ENCODE results near the gene EXOSC5. TPM values are rescaled to one million over a fixed set of nuclear protein-coding genes. Genes with fewer than 3 reads are reported as not detected.

EXOSC5 gene
- total and polyA plus RNA-seq, 2 of the 13 experiments (the other 11 are each of a cell fraction or from before 2014, with no cell fraction given) = 24.1 to 26.5 TPM

GRCh38 chr19:41351339-41352245 is 45.6 kb downstream of the EXOSC5 start (continued):
- TF ChIP-seq ZNF687 (CRISPR knock-in tag; IDR thresholded peaks at IDR 0.05) (peak; percentile 53), SAP130 (CRISPR knock-in tag; IDR thresholded peaks at IDR 0.05; ENCODE audit: low read depth) (peak; percentile 41), MLX (CRISPR knock-in tag; IDR thresholded peaks at IDR 0.05) (no peak), SALL2 (CRISPR knock-in tag; IDR thresholded peaks at IDR 0.05) (0 out of 2 replicates have a peak, but pooled peaks have one; percentile 26), MXD1 (CRISPR knock-in tag; IDR thresholded peaks at IDR 0.05) (peak; percentile 18; the same call in 1 of the 2 replicates)
- TF ChIP-seq, protein P1, sequence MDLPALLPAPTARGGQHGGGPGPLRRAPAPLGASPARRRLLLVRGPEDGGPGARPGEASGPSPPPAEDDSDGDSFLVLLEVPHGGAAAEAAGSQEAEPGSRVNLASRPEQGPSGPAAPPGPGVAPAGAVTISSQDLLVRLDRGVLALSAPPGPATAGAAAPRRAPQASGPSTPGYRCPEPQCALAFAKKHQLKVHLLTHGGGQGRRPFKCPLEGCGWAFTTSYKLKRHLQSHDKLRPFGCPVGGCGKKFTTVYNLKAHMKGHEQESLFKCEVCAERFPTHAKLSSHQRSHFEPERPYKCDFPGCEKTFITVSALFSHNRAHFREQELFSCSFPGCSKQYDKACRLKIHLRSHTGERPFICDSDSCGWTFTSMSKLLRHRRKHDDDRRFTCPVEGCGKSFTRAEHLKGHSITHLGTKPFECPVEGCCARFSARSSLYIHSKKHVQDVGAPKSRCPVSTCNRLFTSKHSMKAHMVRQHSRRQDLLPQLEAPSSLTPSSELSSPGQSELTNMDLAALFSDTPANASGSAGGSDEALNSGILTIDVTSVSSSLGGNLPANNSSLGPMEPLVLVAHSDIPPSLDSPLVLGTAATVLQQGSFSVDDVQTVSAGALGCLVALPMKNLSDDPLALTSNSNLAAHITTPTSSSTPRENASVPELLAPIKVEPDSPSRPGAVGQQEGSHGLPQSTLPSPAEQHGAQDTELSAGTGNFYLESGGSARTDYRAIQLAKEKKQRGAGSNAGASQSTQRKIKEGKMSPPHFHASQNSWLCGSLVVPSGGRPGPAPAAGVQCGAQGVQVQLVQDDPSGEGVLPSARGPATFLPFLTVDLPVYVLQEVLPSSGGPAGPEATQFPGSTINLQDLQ (CRISPR knock-in tag; IDR thresholded peaks at IDR 0.05) = peak; percentile 28; the same call in 1 of the 2 replicates
- TF ChIP-seq, protein P2, sequence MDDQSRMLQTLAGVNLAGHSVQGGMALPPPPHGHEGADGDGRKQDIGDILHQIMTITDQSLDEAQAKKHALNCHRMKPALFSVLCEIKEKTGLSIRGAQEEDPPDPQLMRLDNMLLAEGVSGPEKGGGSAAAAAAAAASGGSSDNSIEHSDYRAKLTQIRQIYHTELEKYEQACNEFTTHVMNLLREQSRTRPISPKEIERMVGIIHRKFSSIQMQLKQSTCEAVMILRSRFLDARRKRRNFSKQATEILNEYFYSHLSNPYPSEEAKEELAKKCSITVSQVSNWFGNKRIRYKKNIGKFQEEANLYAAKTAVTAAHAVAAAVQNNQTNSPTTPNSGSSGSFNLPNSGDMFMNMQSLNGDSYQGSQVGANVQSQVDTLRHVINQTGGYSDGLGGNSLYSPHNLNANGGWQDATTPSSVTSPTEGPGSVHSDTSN (CRISPR knock-in tag; IDR thresholded peaks at IDR 0.05; ENCODE audit: borderline replicate concordance) = no peak
- TF ChIP-seq, protein P3, sequence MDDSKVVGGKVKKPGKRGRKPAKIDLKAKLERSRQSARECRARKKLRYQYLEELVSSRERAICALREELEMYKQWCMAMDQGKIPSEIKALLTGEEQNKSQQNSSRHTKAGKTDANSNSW (CRISPR knock-in tag; IDR thresholded peaks at IDR 0.05; ENCODE audit: borderline replicate concordance) = no peak
